Parathyroid adenoma (tissue), 2 donors: ENCODE measurements around the gene MAP4K4.

ENCODE experiments used
- H2AFZ ChIP-seq: fragments of 300-600 bp; sonication (generic); one replicate; pipeline ENCODE4 v1.7.0; 2017; ENCODE audit warnings: antibody characterized with exemption, mild to moderate bottlenecking
- H3K27ac ChIP-seq: fragments of 300-600 bp; sonication (generic); one replicate; pipeline ENCODE4 v1.7.0; 2017
- H3K27me3 ChIP-seq: fragments of 300-600 bp; sonication (generic); one replicate; pipeline ENCODE4 v1.7.0; 2017; ENCODE audit warnings: low read length; ENCODE audit not compliant: control insufficient read depth, insufficient read depth
- H3K36me3 ChIP-seq: fragments of 300-600 bp; sonication (generic); one replicate; pipeline ENCODE4 v1.7.0; 2017; ENCODE audit warnings: low read length; ENCODE audit not compliant: control insufficient read depth, insufficient read depth
- H3K4me1 ChIP-seq: fragments of 300-600 bp; sonication (generic); one replicate; pipeline ENCODE4 v1.7.0; 2017; ENCODE audit warnings: control low read depth
- H3K4me2 ChIP-seq: fragments of 300-600 bp; sonication (generic); one replicate; pipeline ENCODE4 v1.7.0; 2017; ENCODE audit warnings: low read length
- H3K4me3 ChIP-seq: fragments of 300-600 bp; sonication (generic); one replicate; pipeline ENCODE4 v1.7.0; 2017; ENCODE audit warnings: low read depth, low read length
- H3K79me2 ChIP-seq: fragments of 300-600 bp; sonication (generic); one replicate; pipeline ENCODE4 v1.7.0; 2017; ENCODE audit warnings: control low read depth
- H3K9ac ChIP-seq: fragments of 300-600 bp; sonication (generic); one replicate; pipeline ENCODE4 v1.7.0; 2017; ENCODE audit warnings: mild to moderate bottlenecking
- H3K9me3 ChIP-seq: fragments of 300-600 bp; sonication (generic); one replicate; pipeline ENCODE4 v1.7.0; 2017; ENCODE audit warnings: low read length; ENCODE audit not compliant: control insufficient read depth
- CTCF ChIP-seq: fragments of 300-600 bp; sonication (generic); IDR thresholded peaks from one replicate; pipeline ENCODE4 v1.7.0; 2017; ENCODE audit warnings: antibody characterized with exemption, mild to moderate bottlenecking
- donor health status: primary hyperparathyroidism.

Gene MAP4K4

GRCh38 chr2:101796825-101797600 is 99.5 kb downstream of the MAP4K4 start:
- H3K4me1 ChIP-seq, result peaks cover 3% of the 10 kb centered on the region
- H3K27ac ChIP-seq, result no peak overlapping the region
- H3K4me2 ChIP-seq, result no peak overlapping the region
- no peak for TF ChIP-seq CTCF
- H2AFZ ChIP-seq, result no peak overlapping the region
- H3K36me3 ChIP-seq, result no peaks in the 10 kb centered on the region
- H3K9ac ChIP-seq, result no peak overlapping the region
- H3K4me3 ChIP-seq, result no peak overlapping the region
- H3K79me2 ChIP-seq, result peaks cover 23% of the 10 kb centered on the region
- no peaks in the 10 kb centered on the region for H3K27me3 ChIP-seq
- no peaks in the 10 kb centered on the region for H3K9me3 ChIP-seq

- Histone ChIP-seq H3K79me2 (peaks cover 45% of the 10 kb centered on the region), H3K4me1 (peaks cover 3% of the 10 kb centered on the region), H3K4me3 (no peak overlapping the region), H3K27me3 (no peaks in the 10 kb centered on the region), H3K4me2 (no peak overlapping the region), H2AFZ (no peak overlapping the region), H3K36me3 (no peaks in the 10 kb centered on the region), H3K9me3 (no peaks in the 10 kb centered on the region), H3K9ac (no peak overlapping the region), H3K27ac (no peak overlapping the region)
- TF ChIP-seq CTCF, result no peak
Observed at GRCh38 chr2:101801496-101801895, 104.0 kb downstream of the MAP4K4 start.

GRCh38 chr2:101802329-101802728 is 104.8 kb downstream of the MAP4K4 start:
- Histone ChIP-seq H3K4me3 (no peak overlapping the region), H3K9me3 (no peaks in the 10 kb centered on the region), H3K27ac (no peak overlapping the region), H3K27me3 (no peaks in the 10 kb centered on the region), H2AFZ (no peak overlapping the region), H3K36me3 (no peaks in the 10 kb centered on the region), H3K4me1 (peaks cover under 1% of the 10 kb centered on the region), H3K79me2 (peaks cover 43% of the 10 kb centered on the region), H3K4me2 (no peak overlapping the region), H3K9ac (no peak overlapping the region)
- TF ChIP-seq CTCF, result no peak

GRCh38 chr2:101803128-101803527 is 105.6 kb downstream of the MAP4K4 start:
- H3K4me2 ChIP-seq, result no peak overlapping the region
- no peak overlapping the region for H3K4me3 ChIP-seq
- no peaks in the 10 kb centered on the region for H3K4me1 ChIP-seq
- H3K9me3 ChIP-seq, result no peaks in the 10 kb centered on the region
- H3K79me2 ChIP-seq, result peaks cover 46% of the 10 kb centered on the region
- H3K9ac ChIP-seq, result no peak overlapping the region
- no peaks in the 10 kb centered on the region for H3K27me3 ChIP-seq
- H3K36me3 ChIP-seq, result no peaks in the 10 kb centered on the region
- TF ChIP-seq CTCF, result no peak
- H3K27ac ChIP-seq, result no peak overlapping the region
- H2AFZ ChIP-seq, result no peak overlapping the region
